Right kidney (tissue), 1 donor: ENCODE measurements around the gene CH25H.
"Not testable (repeated sequence)": the region's sequence is repeated elsewhere in the genome, so short reads cannot be mapped to it uniquely, and the experiment has no call there.

Experiments used
- DNase-seq: peaks from one replicate; pipeline ENCODE4 v3.0.0-alpha.2; 2016

CH25H gene

DNA sequence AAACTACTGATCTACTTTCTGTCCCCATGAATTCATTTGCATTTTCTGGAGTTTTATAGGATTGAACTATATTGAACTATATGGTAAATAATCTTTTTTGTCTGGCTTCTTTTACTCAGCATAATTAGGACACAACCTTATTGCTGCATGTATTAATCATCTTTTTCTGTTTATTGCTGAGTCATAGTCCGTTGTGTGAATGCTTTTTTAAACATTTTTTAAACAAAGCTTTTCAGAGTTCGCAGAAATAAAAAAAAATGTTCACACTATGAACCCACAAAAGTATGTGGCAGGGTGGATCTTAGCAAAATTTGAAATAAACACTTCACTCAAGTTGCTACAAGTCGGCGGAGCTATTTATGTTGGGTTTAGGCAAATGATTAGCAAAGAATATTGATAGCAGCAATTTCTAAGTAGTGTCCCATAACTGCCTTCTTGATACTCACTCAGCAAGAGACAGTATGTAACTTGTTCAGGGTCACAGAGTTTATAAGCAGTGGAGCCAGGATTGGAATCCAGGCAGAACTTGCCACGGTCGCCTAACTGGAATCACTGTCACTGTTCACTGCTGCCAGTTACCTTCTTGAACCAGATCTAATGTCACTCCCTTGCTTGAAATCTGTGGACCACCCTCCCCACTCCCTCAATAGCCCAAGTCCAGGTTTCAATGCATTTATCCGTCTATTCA, 5.6 kb downstream of the CH25H start:
- DNase-seq = no peak

DNA sequence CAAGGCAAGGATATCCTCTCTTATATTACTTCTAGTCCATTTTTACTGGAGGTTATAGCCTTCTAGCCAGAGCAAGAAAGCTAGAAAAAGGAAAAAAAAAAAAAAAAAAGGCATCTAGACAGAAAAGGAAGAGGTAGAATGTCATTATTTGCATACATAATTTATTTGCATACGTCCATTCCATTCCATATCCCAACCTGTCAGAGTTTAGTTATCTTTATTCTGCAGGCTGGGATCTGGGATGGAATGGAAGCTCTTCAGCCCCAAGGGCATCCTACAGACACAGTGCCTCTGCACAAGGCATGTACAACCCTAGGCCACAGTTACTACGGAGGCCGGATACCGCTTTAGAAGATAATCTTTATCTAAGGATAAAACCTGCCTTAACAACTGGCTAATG, 9.6 kb downstream of the CH25H start:
- DNase-seq = no peak

DNA sequence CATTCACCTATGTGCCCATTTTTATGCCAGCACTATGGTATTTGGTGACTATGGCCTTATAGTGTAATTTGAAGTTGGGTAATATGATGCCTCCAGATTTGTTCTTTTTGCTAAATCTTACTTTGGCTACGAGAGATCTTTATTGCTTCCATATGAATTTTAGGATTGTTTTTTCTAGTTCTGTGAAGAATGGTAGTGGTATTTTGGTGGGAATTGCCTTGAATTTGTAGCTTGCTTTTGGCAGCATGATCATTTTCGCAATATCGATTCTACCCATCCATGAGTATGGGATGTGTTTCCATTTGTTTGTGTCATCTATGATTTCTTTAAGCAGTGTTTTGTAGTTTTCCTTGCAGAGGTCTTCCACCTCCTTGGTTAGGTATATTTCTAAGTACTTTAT, 15.8 kb downstream of the CH25H start:
- not testable (repeated sequence) for DNase-seq

DNA sequence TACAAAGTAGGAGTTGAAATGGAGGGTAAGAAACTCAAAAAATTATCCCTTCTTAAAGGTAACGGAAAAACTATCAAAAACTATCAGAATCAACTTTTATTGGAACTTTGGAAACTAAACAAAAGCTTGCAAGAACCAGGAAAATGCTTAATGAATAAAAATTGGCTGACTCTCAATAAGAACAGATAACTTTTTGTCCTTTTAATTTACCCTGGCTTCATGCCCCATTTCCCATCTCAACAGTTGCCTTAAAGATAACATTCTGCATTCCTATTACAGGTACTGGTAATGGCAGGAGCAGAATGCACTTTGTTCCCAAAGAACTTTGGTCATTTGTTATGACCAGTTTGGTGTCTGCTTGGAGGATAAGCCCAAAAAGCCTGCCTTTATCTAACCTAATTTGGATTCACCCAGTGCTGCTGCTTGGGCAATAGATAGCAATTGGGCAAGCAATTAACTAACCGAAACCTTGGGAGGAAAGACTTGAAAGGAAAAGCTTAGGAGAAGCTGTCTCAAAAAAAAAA, 17.8 kb downstream of the CH25H start:
- no peak for DNase-seq

DNA sequence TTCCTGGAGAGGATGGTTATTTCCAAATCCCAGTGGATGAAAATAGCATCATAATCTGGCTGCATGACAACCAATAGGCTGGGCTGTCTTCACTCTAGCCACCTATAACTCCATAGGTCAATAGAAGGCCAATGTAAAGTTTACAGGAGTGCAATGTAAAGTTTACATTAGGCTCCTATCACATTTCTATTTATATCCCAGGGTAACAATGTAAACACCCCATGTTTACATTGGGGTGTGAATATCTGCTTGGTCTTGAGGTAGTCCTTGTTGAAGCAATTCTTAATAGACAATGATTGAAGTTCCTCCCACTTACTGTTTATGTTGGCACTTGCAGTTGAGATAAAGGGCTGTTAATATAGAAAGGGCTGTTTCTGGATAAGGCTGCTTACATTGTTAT, 21.5 kb downstream of the CH25H start:
- DNase-seq = no peak

DNA sequence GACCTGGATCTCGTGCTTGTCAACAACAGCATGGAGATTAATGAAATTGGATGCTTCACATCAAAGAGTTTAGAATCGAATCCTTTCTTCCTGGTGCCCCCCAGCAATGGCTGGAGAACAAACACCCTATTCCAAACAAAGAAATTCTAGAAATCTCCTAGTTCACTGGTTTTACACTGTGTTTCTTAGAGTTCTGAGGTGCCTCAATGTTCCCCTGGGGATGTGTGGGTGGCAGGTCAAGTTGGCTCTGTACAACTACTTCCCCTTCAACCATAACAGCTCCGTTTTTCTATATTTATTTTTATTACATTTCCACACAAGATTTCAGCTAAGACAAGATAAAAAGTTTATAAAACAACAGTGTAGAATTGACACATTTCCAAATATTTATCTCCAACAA, 22.5 kb downstream of the CH25H start:
- DNase-seq = no peak

DNA sequence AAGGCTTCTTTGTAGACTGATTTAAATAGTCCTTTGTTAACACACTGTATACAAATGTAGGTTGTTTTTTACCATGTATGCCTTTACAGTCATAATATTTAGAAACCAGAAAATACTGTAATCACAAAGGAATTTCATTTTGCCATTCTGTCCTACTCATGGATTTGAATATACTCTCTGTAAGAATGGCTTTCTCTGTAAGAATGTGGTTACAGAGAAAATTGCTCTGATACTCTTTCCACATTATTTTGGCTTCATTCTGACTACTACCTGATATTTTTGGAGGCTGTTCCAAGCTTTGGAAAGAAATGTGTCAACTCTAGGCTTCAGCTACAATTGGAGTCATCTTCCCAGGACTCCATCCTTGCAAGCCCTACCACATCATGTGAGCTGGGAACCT, 23.5 kb downstream of the CH25H start:
- no peak for DNase-seq

DNA sequence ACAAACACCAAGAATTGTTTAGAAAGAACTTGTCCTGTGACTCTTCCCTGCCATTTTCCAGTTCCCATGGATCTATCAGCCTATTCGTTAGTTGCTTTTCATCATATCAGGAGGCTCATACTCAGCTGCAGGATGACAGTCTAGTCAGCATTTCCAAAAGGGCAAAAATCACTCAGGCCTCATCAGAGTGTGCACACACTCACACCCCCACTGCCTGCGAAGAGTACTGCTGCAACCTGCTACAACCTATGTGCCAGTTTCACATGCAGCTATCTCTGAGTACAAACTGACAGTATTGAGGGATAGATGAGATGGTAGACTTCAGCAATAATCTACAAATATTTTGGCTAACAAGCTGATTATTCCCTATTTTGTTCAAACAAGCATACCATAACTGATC, 24.2 kb downstream of the CH25H start:
- no peak for DNase-seq

DNA sequence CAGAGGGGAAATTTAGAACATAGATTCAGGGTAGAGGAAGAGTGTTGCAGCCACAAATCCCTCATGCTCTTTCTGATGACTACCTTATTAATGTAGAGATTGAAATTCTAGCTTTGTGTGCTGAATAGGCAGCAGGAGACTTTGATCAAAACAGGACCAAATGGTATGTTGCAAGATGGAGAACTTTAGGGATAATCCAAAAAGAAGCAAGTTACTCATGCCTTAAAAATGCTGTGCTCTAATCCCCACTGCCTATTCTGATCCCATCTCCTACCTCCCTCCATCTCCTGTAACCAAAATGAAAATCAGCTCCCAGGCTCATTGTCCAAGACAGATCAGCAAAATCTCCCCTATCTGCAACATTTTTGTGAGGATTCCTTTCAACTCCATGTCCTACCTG, 31.3 kb downstream of the CH25H start:
- DNase-seq = no peak

DNA sequence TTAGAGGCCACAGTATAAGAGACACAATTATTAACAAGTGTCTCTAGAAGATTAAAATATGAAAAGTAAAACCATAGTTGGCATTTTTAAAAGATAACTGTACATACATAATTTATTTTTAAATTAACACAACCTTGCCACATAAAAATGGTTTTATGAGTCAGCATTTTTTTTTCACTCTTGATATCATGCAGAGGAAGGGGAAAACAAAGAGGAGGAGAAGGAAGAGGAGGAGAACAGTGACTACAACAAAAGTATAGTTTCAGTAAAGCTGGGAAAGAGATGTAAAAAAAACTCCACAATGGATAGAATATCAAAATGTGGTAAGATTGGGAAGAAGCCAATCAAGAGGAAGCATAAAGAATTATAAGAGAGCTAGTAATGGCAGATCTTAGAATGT, 34.0 kb downstream of the CH25H start:
- no peak for DNase-seq

DNA sequence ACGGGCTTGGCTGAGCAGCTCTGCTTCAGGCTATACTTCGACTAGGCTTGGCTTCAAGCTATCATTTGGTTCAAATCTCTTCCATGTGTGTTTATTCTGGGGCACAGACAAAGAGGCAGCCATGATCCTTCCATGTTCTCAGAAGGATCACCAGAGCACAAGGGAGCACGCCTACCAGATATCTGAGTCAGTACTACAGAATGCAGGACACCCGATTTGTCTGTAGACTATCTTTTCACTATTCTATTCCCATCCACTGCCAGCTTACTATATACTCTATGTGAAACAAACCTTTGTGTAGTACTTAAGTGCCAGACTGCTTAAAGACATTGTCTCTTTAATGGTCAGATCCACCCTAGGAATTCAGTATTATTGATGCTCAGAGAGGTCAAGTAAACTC, 35.1 kb downstream of the CH25H start:
- DNase-seq = no peak

DNA sequence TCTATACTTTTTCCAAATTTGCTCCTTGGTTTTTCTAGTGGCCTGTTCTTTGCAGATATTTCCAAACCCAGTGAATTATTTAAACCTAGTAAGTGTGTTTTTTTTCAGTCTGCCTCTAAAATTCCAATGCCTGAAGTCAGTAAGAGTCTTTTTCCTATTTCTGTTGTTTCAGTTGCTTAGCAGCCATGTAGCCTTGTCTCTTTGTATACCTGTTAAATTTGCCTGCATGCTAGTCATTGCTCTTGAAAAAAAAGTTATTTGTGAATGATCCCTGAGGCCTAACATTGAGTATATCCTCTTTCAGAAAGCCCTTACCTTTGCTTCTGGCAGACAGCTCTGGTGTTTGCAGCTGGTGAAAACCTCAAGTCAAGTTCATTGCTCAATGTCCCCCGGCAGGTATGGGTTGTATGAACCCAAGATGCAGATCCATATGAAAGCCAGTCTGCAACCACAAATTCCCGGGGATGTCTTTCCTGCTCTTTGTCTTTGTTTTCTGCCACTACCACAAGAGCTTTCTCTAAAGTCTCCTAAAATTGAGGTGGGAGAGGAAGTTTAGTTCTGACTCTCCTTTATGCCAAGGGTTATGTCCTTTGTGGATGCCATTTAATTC, 35.7 kb downstream of the CH25H start:
- DNase-seq = no peak

DNA sequence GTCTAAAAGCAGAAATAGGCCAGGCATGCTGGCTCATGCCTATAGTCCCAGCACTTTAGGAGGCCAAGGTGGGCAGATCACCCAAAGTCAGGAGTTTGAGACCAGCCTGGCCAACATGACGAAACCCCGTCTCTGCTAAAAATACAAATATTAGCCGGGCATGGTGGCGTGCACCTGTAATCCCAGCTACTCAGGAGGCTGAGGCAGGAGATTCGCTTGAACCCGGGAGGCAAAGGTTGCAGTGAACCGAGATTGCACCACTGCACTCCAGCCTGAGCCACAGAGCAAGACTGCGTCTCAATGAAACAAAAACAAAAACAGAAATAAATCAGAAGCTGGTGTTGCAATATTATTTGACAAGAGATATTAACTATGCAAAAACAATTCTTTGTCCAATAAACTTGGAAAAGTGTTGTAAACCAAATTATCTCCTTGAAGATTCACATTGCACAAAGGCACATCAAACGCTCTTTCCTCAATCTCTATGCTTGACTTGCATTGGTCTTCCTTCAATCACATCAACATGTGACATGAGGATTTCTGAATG, 38.7 kb downstream of the CH25H start:
- not testable (repeated sequence) for DNase-seq

DNA sequence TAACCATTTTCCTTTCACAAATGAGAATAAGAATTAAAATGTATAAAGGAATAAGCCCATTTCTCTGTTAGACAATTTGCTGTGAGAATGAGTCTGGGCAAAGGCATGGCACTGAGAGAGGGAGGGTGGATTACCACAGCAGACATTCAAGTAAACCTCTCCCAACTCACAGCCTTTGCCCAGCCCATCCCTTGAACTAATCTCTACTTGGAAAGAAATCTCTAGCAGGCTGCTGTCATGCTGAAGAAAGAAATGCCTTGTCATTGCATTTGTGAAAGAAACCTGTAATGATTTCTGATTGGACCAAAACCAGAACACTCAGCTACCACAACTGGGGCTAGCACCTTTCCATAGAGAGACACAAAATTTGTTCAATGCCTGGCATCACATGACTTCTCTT, 39.2 kb downstream of the CH25H start:
- no peak for DNase-seq

DNA sequence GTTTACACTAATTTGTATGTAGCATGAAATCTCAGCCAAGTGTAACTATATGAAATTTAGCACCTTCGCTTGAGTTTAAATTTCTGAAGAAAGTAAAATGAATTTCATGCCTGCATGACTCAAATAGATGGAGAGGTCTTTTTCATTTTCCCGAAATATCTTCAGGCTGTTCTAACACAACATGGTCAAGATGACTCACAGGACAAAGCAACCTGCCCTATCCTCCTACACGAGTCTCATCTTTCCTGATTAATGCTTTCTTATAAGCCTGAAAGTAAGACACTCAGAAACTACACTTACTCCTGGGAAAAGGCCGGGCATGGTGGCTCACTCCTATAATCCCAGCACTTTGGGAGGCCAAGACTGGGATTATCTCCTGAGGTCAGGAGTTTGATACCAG, 41.2 kb downstream of the CH25H start:
- DNase-seq = no peak

DNA sequence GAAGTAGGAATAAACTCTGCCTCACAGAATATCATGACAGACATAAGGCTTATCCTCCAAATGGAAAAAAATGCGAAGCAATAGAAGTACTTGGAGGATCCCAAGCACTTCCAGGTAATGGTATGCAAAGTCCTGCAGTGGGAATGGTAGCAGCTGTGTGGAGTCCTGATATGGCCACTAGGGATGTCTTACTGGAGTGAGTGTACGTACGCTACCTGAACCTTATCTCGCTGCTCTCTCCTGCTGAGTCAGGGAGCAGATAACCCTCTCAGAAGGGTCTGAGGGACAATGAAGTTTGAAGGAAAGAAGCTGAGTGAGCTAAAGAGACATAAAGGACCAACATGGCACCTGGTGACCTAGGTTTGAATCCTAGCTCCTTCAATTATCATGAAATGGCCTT, 42.2 kb downstream of the CH25H start:
- no peak for DNase-seq

DNA sequence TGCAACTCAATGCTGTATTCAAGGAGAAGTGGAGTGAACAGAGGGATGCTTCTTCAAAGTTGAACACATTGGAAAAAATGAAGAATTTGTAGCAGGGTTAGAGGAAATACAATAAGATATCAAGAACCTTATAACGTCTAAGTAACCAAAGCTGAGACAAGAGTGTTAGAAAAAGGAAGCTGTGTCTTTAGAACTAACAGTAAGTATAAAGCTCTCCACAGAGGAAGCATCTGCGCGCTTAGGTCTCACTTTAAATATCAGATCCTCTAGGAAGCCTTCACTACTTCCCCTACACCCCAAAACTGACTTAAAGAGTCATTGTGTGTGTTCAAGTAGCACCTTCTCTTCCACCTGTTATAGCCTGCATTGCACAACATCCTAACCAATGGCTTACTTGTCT, 43.0 kb downstream of the CH25H start:
- DNase-seq = no peak

DNA sequence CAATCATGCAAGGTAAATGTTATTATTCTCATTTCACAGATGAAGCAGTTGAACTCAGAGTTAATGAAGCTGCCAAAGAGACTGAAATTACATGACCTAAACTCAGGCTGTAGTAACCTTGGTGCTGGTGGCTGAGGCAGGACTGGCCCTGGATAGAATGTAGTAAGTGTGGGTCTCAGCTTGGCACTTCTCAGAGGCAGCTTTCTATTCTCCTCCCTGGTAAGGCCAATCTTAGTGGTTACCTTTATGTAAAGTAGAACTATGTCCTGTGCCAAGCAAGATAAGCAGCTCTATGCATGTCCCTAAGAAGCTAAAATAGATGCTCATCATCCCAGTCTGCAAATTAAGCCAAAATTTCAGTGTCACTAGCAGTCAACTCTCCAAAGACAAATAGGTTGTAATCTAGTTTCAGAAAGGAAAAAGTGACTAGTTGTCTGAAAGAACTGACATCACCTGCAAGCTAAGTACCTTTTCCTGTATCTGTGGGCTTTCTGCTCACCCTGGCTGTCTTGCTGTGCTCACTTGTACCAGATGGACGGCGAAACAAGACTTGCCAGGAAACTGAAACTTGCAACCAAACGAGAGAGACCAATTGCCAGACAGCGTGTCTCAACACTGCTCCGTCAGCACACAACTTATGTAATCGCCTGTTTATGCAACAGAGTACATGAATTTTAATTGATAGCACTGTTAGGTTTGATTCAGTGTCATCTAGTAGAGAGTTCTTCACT, 43.7 kb downstream of the CH25H start:
- DNase-seq = no peak

DNA sequence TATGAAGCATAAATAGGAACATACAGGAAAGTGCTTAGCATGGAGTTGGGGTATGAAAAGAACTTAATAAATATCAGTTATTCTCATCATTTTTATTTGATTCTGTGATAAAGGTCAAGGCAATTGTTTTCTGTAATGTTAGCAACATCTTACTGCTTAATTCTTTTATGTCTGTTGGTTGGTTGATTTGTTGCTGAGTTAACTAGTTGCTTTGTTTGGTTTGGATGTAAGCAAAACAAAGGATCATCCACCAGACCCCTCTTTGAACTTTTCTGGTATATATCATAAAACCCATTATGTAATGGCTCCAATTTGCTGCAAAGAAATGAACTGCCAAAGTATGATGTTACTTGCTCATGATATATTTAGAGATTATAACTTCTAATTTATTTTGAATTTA, 44.5 kb downstream of the CH25H start:
- no peak for DNase-seq

DNA sequence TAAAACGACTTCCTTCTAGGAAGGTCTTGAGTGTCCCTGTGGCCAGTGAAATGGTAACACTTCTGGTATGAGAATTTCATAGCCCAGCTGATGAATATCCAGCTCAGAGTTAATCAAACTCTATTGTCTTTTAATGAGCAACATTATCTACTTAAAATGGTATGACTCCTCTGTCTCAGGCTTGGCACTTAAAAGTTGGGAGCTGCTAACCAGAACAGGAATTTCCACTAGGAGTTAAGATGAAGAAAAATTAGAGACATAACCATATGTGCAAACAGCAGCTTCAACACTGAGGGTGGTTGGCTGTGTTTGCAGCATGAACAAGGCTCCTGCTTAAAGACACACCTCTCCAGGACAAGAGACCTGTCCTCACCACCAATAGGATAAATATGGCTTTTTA, 46.8 kb downstream of the CH25H start:
- no peak for DNase-seq

DNA sequence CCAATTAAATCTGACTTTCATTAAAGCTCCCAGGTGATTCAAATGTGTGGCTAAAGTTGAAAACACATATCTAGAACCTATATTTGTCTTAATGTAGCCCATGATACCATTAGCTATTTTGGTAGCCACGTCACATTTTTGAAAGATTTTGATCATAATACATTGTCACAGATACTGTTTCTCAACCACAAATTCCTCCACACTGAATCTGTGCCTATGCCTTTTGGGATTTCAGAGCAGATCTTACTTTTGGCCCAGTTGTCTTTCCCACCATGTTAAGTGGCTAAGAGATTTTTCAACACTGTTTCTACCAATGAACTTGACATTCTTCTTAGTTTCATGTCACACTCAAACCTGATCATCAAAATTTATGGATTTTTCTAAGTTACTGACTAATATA, 47.4 kb downstream of the CH25H start:
- no peak for DNase-seq

DNA sequence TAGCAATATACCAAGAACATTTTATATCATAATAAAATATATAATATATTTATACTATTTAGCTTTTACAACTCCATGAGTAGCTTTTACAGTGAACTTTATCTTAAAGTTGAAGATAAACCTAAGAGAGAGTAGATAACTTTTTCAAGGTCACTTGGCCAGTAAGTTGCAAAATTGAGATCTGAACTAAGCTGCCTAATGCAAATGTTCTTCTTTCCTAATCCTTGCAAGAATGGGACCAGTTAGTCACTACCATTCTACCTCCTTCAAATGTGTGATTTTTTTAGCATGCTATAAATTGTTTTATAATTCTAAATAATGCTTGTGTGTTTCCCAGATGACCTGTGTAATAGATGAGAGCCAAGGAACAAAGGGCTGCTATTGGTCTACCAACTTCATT, 47.8 kb downstream of the CH25H start:
- DNase-seq = no peak

DNA sequence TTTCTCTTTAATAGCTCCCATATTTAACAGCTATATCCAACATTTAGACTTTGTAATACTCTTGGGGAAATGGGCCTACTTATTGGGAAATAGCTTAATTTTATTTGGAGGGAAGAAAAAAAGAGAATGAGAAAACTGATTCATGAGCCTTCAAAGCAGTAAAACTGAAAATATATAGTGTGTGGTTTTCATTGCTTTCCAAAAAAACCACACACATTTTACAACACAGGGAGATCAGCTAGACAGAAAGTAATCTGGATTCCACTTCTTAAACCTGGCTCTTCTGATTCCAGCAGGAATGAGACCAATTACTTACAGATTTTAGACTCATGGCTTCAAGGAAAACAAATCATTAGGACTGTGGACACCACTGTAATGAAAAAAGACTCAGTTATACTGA, 48.7 kb downstream of the CH25H start:
- no peak for DNase-seq
